ENCODE measurements around the gene CNTN5.

The CNTN5 gene

GRCh38 chr11:99079576-99079975 lies 58.8 kb downstream of the CNTN5 start (continued):
- no peak for TF ChIP-seq ZNF148 (tag by site-specific recombination; IDR thresholded peaks at IDR 0.05; ENCODE audit: borderline replicate concordance)
- TF ChIP-seq AEBP2 (tag by site-specific recombination; IDR thresholded peaks at IDR 0.05; ENCODE audit: borderline replicate concordance) = no peak
- TF ChIP-seq ZNF248 (tag by site-specific recombination; IDR thresholded peaks at IDR 0.05) = no peak
- no peak for TF ChIP-seq KLF16 (tag by site-specific recombination; IDR thresholded peaks at IDR 0.05)
- TF ChIP-seq ZNF514 (tag by site-specific recombination; IDR thresholded peaks at IDR 0.05) = no peak
- TF ChIP-seq GLI4 (tag by site-specific recombination; IDR thresholded peaks at IDR 0.05) = no peak
- TF ChIP-seq ZBTB1 (tag by site-specific recombination; IDR thresholded peaks at IDR 0.05) = no peak

GRCh38 chr11:99080154-99080553 lies 59.4 kb downstream of the CNTN5 start:
- CTCF ChIA-PET = no interaction called here
- POLR2A ChIA-PET = no interaction called here
- H3K9me3 ChIP-seq (ENCODE audit: control insufficient read depth, insufficient read depth, low read depth, low read length) = no peaks in the 10 kb centered on the region

GRCh38 chr11:99098258-99098657 lies 77.5 kb downstream of the CNTN5 start:
- no peaks in the 10 kb centered on the region for H3K4me1 ChIP-seq (ENCODE audit: control insufficient read depth, insufficient read depth, low read length)
- no peaks in the 10 kb centered on the region for H3K9me3 ChIP-seq (ENCODE audit: control insufficient read depth, insufficient read depth, low read depth, low read length)
- ChIA-PET CTCF (no interaction called here), POLR2A (no interaction called here)
- no peak overlapping the region for H3K27ac ChIP-seq (ENCODE audit: extremely low read depth, low read depth, low read length)
- no peak for TF ChIP-seq ZNF292 (tag by site-specific recombination; IDR thresholded peaks at IDR 0.05; ENCODE audit: borderline replicate concordance, low read depth)
- TF ChIP-seq ZBTB11 (tag by site-specific recombination; conservative IDR thresholded peaks at IDR 0.05; ENCODE audit: low read depth) = no peak
- no peak for TF ChIP-seq BCL11B (tag by site-specific recombination; IDR thresholded peaks at IDR 0.05; ENCODE audit: low read depth)
- no peak for TF ChIP-seq ZNF16 (tag by site-specific recombination; IDR thresholded peaks at IDR 0.05; ENCODE audit: low read depth)
- H3K36me3 ChIP-seq (ENCODE audit: control insufficient read depth in 2 of 2, insufficient read depth in 1 of 2, low read length in 2 of 2) = no peaks in the 10 kb centered on the region
- no peak overlapping the region for H3K4me3 ChIP-seq (ENCODE audit: low read depth, low read length)

More at GRCh38 chr11:99080154-99080553, 59.4 kb downstream of the CNTN5 start:
- no peak for TF ChIP-seq ZNF645 (tag by site-specific recombination; IDR thresholded peaks at IDR 0.05)
- no peak for TF ChIP-seq YY1 (tag by site-specific recombination; IDR thresholded peaks at IDR 0.05)
- no peak for TF ChIP-seq ZNF658 (tag by site-specific recombination; IDR thresholded peaks at IDR 0.05)
- Histone ChIP-seq H3K36me3 (ENCODE audit: control insufficient read depth in 2 of 2, insufficient read depth in 1 of 2, low read length in 2 of 2) (no peaks in the 10 kb centered on the region), H3K27ac (ENCODE audit: extremely low read depth, low read depth, low read length) (no peak overlapping the region), H3K4me3 (ENCODE audit: low read depth, low read length) (no peak overlapping the region), H3K4me1 (ENCODE audit: control insufficient read depth, insufficient read depth, low read length) (no peaks in the 10 kb centered on the region)

All from HEK293 (cell line).